ENCODE data around the gene TSPAN32.
"Not testable (repeated sequence)": the region's sequence is repeated elsewhere in the genome, so short reads cannot be mapped to it uniquely, and the experiment has no call there.

TSPAN32 gene

DNA sequence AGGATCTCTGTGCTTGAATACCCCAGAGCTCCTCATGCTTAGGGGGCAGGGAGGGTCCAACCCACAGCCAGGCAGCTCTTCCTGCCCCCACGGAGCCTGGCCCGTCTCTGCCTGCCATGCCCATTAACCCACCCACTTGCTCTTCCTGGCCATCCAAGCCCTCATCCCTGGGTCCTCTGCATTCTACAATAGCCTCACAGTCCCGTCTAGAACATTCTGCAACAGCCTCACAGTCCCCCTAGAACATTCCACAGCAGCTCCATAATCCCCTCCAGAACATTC, 15.1 kb downstream of the TSPAN32 start:
- no peak for DNase-seq

DNA sequence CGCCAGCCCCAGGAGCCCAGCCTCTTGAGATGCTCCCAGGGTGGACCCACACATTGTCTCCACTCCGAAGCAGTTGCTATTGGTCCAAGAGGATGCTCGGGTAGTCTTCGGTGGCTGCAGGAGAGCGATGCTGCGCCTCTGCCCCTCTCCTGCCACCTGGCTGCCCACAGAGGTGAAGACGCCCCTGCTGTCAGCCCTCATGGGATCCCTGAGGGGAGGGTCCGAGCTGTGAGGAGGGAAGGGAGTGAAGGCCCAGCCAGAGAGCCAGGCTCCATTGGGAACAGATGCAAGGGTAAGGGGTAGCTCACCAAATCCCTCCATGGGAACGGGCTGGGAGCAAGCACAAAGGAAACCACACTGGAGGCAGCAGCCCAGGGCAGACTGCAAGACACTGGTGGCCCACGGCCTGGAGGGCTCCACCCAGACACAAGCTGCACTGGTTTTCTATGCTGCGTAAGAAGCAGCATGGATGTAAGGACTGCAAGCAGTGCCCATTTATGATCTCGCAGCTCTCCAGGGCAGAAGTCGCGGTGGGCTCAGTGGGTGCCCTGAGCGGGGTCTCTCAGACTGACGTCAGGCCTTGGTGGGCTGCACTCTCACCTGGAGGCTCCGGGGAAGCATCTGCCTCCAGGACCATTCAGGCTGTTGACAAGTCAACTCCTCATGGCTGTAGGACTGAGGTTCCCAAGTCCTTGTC, 15.7 kb downstream of the TSPAN32 start:
- no peak for DNase-seq

GRCh38 chr11:2318123-2318522, 16.3 kb downstream of the TSPAN32 start:
- DNase-seq: no peak

GRCh38 chr11:2318707-2319106, 16.9 kb downstream of the TSPAN32 start:
- DNase-seq: no peak

DNA sequence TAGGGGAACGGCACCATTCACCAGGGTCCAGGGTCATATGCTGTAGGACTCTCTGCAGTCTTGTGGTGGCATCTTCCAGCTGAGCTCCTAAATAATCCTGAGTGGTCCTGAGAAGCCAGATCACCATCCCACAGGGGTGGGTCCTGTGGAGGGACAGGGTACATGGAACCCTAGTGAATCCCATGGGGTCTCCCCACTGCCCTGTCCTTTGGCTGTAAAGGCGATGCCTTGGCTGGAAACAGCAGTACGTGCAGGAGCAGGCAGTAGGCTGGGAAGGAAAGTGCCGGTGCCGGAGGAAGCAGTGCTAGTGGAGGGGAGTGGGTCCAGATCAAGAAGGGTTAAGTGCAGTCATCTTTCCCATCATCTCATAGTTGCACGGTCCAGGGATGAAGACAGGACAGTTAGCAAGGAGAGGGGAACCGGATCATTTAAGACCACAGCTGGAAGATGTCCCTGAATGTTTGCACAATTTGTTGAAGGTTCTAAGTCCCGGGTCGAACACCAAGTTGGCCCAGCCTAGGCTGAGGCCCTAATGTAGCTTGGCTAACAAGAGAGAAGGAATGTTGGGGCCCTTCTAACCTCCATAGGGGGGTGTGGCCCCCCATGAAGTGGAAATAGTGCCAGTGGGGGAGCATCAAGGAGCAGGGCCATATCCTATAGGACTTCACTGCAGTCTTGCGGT, 18.1 kb downstream of the TSPAN32 start:
- no peak for DNase-seq

- no peak for DNase-seq
Measured at GRCh38 chr11:2320568-2321310, 18.9 kb downstream of the TSPAN32 start.

DNA sequence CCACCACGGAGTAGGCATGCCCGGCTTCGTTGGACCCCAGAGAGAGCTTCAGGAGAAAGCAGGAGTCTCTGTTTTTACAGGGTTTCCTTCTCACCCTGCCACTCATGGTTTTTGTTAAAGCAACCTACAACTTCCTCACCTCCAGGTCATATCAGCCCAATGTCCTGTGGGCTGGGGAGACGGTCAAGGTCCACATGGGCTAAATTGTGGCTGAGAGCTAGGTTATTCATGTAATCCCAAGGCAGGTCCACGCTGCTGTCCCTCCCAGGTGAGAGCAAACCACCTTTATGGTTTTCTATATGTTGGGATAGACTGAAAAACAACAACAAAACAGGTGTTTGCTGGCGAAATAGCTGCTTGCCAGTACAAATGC, 19.5 kb downstream of the TSPAN32 start:
- DNase-seq: no peak

DNA sequence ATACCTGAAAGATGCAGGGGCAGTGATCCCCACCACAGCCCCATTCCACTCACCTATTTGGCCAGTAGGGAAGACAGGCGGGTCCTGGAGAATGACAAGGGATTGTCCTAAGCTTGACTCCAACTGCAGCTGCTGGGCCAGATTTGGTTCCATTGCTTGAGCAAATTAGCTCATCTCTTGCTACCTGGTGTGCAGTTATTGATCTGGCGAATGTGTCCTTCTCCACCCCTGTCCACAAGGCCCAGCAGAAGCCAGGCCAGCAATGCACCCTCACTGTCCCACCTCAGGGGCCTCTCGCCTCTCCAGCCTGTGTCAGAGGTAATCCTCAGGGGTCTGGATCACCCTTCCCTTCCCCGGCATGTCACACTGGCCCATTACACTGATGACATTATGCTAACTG, 23.3 kb downstream of the TSPAN32 start:
- no peak for DNase-seq

- DNase-seq: no peak
Measured at GRCh38 chr11:2325719-2326118, 23.9 kb downstream of the TSPAN32 start.

GRCh38 chr11:2327032-2327431, 25.2 kb downstream of the TSPAN32 start:
- no peak for DNase-seq

GRCh38 chr11:2328021-2328420, 26.2 kb downstream of the TSPAN32 start:
- DNase-seq: no peak

- DNase-seq: no peak
Measured at GRCh38 chr11:2328656-2329354, 27.0 kb downstream of the TSPAN32 start.

- no peak for DNase-seq
Measured at GRCh38 chr11:2329551-2329950, 27.7 kb downstream of the TSPAN32 start.

GRCh38 chr11:2330696-2331095, 28.9 kb downstream of the TSPAN32 start:
- no peak for DNase-seq

DNA sequence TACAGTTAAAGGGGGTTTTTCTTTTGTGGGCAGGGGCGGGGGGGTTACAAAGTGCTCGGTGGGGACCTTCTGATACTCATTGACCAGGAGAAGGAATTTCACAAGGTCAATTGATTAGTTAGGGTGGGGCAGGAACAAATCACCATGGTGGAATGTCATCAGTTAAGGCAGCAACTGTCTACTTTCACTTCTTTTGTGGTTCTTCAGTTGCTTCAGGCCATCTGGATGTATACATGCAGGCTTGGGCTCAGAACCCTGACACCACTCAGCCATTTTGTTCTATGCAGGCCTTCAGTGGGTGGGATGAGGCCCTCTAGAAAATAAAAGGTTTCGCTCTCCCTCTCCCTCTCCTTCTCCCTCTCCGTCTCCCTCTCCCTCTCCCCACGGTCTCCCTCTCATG, 29.6 kb downstream of the TSPAN32 start:
- no peak for DNase-seq

- DNase-seq: not testable (repeated sequence)
Measured at GRCh38 chr11:2332569-2332968, 30.8 kb downstream of the TSPAN32 start.

- not testable (repeated sequence) for DNase-seq
Measured at GRCh38 chr11:2333486-2334205, 31.8 kb downstream of the TSPAN32 start.

DNA sequence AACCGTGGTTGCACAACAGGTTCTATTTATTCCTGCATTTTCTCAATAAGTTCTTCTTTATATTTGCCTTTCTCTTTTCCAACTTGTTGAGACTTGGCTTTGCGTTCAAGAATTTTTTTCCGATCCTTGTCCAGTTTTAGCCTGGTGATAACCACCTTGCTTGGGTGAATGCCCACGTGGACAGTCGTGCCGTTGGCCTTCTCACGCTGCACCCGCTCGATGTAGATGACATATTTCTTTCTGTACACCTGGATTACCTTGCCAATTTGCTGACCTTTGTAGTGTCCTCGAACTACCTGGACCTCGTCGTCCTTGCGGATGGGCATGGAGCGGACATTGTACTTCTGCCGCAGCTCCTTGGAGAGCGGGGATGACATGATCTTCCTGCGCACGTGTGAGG, 33.5 kb downstream of the TSPAN32 start:
- DNase-seq: not testable (repeated sequence)

DNA sequence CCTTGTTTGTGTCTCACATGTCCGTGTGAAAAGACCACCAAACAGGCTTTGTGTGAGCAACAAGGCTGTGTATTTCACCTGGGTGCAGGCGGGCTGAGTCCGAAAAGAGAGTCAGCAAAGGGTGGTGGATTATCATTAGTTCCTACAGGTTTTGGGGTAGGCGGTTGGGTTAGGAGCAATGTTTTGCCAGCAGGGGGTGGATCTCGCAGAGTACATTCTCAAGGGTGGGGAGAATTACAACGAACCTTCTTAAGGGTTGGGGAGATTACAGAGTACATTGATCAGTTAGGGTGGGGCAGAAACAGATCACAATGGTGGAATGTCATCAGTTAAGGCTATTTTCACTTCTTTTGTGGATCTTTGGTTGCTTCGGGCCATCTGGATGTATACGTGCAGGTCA, 36.9 kb downstream of the TSPAN32 start:
- peak; percentile 10 for DNase-seq

DNA sequence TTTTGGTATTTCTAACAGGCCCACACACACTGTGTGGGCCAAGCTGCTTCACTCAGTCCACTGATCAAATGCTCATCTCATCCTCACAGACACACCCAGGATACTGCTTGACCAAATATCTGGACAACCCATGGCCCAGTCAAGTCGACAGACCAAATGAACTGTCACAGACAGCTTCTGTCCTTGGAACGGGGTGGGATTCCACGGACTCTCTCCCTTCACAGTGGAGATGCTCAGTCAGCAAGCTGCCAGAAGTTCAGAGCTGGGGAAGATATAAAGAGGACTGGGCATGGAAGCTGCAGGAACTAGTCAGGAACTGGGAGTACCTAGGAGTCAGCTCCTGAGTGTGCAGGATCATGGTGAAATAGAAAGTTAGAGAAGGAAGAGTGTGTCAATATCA, 40.7 kb downstream of the TSPAN32 start:
- no peak for DNase-seq

DNA sequence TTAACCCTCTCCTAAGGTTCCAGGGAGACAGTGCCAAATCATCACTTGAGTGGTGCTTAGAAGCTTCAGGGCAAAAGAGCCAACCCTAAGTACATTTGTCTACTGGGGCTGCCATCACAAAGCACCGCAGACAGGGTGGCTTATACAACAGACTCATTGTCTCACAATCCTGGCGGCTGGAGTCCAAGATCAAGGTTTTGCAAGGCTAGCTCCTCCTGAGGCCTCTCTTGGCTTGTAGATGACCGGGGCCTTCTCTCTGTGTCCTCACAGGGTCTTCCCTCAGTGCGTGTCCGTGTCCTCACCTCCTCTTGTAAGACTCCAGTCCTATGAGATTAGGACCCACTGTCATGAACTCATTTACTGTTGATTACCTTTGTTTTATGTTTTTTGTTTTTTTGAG, 41.2 kb downstream of the TSPAN32 start:
- DNase-seq: no peak

DNA sequence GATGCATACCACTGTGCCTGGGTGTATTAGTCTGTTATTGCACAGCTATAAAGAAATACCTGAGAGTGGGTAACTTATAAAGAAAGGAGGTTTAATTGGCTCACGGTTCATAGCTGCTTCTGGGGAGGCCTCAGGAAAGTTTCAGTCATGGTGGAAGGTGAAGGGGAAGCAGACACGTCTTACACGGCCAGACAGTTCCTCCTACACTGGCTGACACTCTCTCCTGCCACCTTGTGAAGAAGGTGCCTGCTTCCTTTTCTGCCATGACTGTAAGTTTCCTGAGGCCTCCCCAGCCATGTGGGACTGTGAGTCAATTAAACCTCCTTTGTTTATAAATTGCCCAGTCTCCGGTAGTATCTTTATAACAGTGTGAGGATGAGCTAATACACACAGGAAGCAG, 41.7 kb downstream of the TSPAN32 start:
- no peak for DNase-seq

DNA sequence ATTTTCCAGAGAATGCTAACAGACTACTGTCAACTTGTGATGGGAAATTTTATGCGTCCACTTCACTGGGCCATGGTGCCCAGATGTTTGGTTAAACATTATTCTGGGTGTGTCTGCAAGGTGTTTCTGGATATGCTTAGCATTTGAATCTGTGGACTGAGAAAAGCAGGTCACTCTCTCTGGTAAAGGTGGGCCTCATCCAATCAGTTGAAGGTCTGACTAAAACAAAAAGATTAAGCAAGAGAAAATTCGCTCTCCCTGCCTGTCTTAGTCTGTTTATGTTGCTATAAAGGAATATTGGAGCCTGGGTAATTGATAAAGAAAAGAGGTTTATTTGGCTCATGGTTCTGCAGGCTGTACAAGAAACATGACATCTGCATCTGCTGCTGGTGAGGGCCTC, 43.2 kb downstream of the TSPAN32 start:
- DNase-seq: no peak
